ENCODE results near the gene PSMB3. TPM values are rescaled to one million over a fixed set of nuclear protein-coding genes. Genes with fewer than 3 reads are reported as not detected.
"Not testable (repeated sequence)": the region's sequence is repeated elsewhere in the genome, so short reads cannot be mapped to it uniquely, and the experiment has no call there.

Gene PSMB3
- total RNA-seq, 1 experiment from 2014 or later = 441 TPM

DNA sequence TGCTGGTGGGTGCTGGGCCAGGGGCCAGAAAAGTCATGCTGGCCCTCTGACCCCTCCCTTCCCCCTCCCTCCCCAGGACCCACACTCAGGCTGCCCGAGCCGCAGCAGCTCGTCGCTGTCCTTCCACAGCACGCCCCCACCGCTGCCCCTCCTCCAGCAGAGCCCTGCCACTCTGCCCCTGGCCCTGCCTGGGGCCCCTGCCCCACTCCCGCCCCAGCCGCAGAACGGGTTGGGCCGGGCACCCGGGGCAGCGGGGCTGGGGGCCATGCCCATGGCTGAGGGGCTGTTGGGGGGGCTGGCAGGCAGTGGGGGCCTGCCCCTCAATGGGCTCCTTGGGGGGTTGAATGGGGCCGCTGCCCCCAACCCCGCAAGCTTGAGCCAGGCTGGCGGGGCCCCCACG, 30.7 kb upstream of the PSMB3 start:
- BruUV-seq (replicated peaks) = no TSS peak

DNA sequence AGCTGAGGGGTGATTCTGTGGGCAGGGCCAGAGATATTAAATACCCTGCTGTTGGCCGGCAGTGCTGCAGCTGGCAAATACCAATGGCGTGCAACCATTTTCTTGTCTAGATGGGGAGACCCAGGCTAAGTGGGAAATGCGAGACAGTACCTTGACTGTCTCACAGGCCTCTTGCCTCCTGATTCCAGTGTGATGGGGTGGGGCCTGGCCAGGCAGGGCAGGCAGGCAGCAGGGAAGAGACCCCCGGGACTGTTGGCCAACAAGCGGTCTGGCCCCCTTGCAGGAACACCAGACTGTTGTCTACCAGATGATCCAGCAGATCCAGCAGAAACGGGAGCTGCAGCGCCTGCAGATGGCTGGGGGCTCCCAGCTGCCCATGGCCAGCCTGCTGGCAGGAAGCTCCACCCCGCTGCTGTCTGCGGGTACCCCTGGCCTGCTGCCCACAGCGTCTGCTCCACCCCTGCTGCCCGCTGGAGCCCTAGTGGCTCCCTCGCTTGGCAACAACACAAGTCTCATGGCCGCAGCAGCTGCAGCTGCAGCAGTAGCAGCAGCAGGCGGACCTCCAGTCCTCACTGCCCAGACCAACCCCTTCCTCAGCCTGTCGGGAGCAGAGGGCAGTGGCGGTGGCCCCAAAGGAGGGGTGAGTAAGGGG, 28.1 kb upstream of the PSMB3 start:
- Histone ChIP-seq H3K27ac (ENCODE audit: low read length) (no peak overlapping the region), H3K79me2 (ENCODE audit: low read length) (no peaks in the 10 kb centered on the region), H3K9ac (ENCODE audit: low read length) (no peak overlapping the region), H3K9me3 (ENCODE audit: low read length) (no peaks in the 10 kb centered on the region), H4K20me1 (ENCODE audit: low read length) (no peaks in the 10 kb centered on the region), H3K27me3 (ENCODE audit: low read length) (no peaks in the 10 kb centered on the region), H2AFZ (ENCODE audit: low read length) (no peak overlapping the region), H3K36me3 (ENCODE audit: low read depth, low read length) (no peaks in the 10 kb centered on the region), H3K9me2 (replicated peaks; ENCODE audit: low read length) (no peaks in the 10 kb centered on the region), H3F3A (ENCODE audit: low read length, unreplicated experiment) (no peaks in the 10 kb centered on the region), H3K4me2 (ENCODE audit: low read length) (no peak overlapping the region), H3K4me3 (ENCODE audit: low read length) (no peak overlapping the region), H3K4me1 (ENCODE audit: insufficient read depth, low read length) (peaks cover 4% of the 10 kb centered on the region)
- DNase-seq (no peak), ATAC-seq (no peak)
- intact Hi-C loops (cut with micrococcal nuclease) = no loop called here
- no peak for TF ChIP-seq EZH2 (IDR thresholded peaks at IDR 0.05; ENCODE audit: low read length, unreplicated experiment)
- no peak for TF ChIP-seq CTCF (conservative IDR thresholded peaks at IDR 0.05; ENCODE audit: low read depth, low read length)
- TF ChIP-seq EZH2phosphoT487 (IDR thresholded peaks at IDR 0.05; ENCODE audit: borderline replicate concordance, low read length) = no peak
- CTCF ChIA-PET = no interaction called here
- no TSS peak for BruUV-seq (replicated peaks)
- POLR2A ChIA-PET (ENCODE audit: unreplicated experiment) = no interaction called here

More for the DNA sequence above, 30.7 kb upstream of the PSMB3 start:
- Histone ChIP-seq H3F3A (ENCODE audit: low read length, unreplicated experiment) (no peaks in the 10 kb centered on the region), H3K36me3 (ENCODE audit: low read depth, low read length) (no peaks in the 10 kb centered on the region), H3K4me3 (ENCODE audit: low read length) (no peak overlapping the region), H3K79me2 (ENCODE audit: low read length) (no peaks in the 10 kb centered on the region), H3K27ac (ENCODE audit: low read length) (no peak overlapping the region), H2AFZ (ENCODE audit: low read length) (no peak overlapping the region), H4K20me1 (ENCODE audit: low read length) (no peaks in the 10 kb centered on the region), H3K9me3 (ENCODE audit: low read length) (no peaks in the 10 kb centered on the region), H3K9ac (ENCODE audit: low read length) (no peak overlapping the region), H3K4me1 (ENCODE audit: insufficient read depth, low read length) (no peaks in the 10 kb centered on the region), H3K4me2 (ENCODE audit: low read length) (no peak overlapping the region), H3K9me2 (replicated peaks; ENCODE audit: low read length) (no peaks in the 10 kb centered on the region), H3K27me3 (ENCODE audit: low read length) (no peaks in the 10 kb centered on the region)
- POLR2A ChIA-PET (ENCODE audit: unreplicated experiment) = no interaction called here
- intact Hi-C loops (cut with micrococcal nuclease) = no loop called here
- ATAC-seq = no peak
- CTCF ChIA-PET = no interaction called here
- no peak for DNase-seq
- TF ChIP-seq CTCF (conservative IDR thresholded peaks at IDR 0.05; ENCODE audit: low read depth, low read length) = no peak
- TF ChIP-seq EZH2 (IDR thresholded peaks at IDR 0.05; ENCODE audit: low read length, unreplicated experiment) = no peak
- no peak for TF ChIP-seq EZH2phosphoT487 (IDR thresholded peaks at IDR 0.05; ENCODE audit: borderline replicate concordance, low read length)

GRCh38 chr17:38725066-38725465, 27.5 kb upstream of the PSMB3 start:
- Histone ChIP-seq H3K9ac (ENCODE audit: low read length) (no peak overlapping the region), H3K4me1 (ENCODE audit: insufficient read depth, low read length) (peaks cover 6% of the 10 kb centered on the region), H4K20me1 (ENCODE audit: low read length) (no peaks in the 10 kb centered on the region), H3K4me2 (ENCODE audit: low read length) (no peak overlapping the region), H3K27ac (ENCODE audit: low read length) (no peak overlapping the region), H3K36me3 (ENCODE audit: low read depth, low read length) (no peaks in the 10 kb centered on the region), H3K9me2 (replicated peaks; ENCODE audit: low read length) (no peaks in the 10 kb centered on the region), H2AFZ (ENCODE audit: low read length) (no peak overlapping the region), H3K27me3 (ENCODE audit: low read length) (no peaks in the 10 kb centered on the region), H3K79me2 (ENCODE audit: low read length) (no peaks in the 10 kb centered on the region), H3K9me3 (ENCODE audit: low read length) (no peaks in the 10 kb centered on the region), H3F3A (ENCODE audit: low read length, unreplicated experiment) (no peaks in the 10 kb centered on the region), H3K4me3 (ENCODE audit: low read length) (no peak overlapping the region)
- CTCF ChIA-PET = no interaction called here
- TF ChIP-seq CTCF (conservative IDR thresholded peaks at IDR 0.05; ENCODE audit: low read depth, low read length) = no peak
- TF ChIP-seq EZH2 (IDR thresholded peaks at IDR 0.05; ENCODE audit: low read length, unreplicated experiment) = no peak
- no peak for TF ChIP-seq EZH2phosphoT487 (IDR thresholded peaks at IDR 0.05; ENCODE audit: borderline replicate concordance, low read length)
- POLR2A ChIA-PET (ENCODE audit: unreplicated experiment) = no interaction called here
- BruUV-seq (replicated peaks) = no TSS peak
- ATAC-seq (no peak), DNase-seq (no peak)
- intact Hi-C loops (cut with micrococcal nuclease) = no loop called here

- DNase-seq; H2AFZ ChIP-seq (ENCODE audit: low read length); H3K9me2 ChIP-seq (replicated peaks; ENCODE audit: low read length); BruUV-seq (replicated peaks); H3K9ac ChIP-seq (ENCODE audit: low read length); H3K4me1 ChIP-seq (ENCODE audit: insufficient read depth, low read length); ATAC-seq; H4K20me1 ChIP-seq (ENCODE audit: low read length); H3K4me3 ChIP-seq (ENCODE audit: low read length); CTCF ChIA-PET; H3K79me2 ChIP-seq (ENCODE audit: low read length); H3K36me3 ChIP-seq (ENCODE audit: low read depth, low read length); intact Hi-C loops (cut with micrococcal nuclease); H3K27ac ChIP-seq (ENCODE audit: low read length); H3F3A ChIP-seq (ENCODE audit: low read length, unreplicated experiment); H3K27me3 ChIP-seq (ENCODE audit: low read length); H3K9me3 ChIP-seq (ENCODE audit: low read length); POLR2A ChIA-PET (ENCODE audit: unreplicated experiment); H3K4me2 ChIP-seq (ENCODE audit: low read length): not testable (repeated sequence)
Measured at GRCh38 chr17:38726145-38726544, 26.4 kb upstream of the PSMB3 start.

All from PC-3 (cell line).